ENCODE data around the gene LRG1. TPM values are rescaled to one million over a fixed set of nuclear protein-coding genes. Genes with fewer than 3 reads are reported as not detected.
A peak's percentile ranks its signal among the peaks of the same experiment; 100 is the strongest.

Gene LRG1
- total RNA-seq, 1 experiment from 2014 or later: 0.08 TPM

DNA sequence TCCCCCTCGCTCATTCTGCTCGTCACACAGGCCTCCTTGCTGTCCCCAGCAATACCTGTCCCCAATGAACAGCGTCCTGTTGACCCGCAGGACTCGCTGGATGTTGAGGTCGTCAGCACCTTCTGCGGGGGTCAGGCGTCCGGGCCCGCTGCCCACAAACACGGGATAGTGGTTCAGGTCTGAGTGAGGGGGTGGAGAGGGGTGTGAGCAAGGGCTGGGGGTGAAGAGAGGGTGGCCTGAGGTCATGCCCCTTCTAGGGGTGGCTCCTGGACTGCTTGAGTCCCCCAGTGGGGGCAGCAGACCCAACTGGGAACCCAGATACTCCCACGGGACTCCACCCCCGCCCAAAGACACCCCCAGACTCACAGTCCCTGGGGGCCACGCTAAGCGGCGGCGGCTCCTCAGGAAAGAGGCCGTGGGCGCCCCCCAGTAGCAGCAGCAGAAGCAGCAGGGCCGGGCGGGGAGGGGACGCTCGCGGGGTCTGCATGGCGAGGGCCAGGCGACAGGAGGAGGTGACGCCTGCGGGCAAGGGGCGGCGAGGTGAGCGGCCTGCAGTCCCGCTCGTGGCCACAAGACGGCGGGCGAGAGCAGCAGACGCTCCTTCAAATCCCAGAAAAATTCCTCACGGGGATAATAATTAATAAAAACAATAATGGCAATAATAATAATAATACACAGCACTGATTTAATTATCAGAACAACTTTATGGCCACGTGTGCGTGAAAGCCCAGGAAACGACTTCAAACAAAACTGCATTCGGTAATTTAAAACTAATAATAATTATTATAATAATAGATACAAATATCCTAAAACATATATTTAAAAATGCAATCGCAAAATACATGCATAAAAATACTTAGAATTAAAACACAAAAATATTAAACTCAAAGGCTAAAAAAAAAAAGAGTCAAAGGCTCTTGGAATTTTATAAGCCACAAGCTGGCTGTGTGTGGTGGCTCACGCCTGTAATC is 18.4 kb upstream of the LRG1 start:
- no peak for ATAC-seq
- in situ Hi-C loops (cut with HindIII; ENCODE audit: low pct_unique_long_range_greater_than_20kb, low sequenced_read_pairs) (no loop called here), intact Hi-C loops (cut with micrococcal nuclease; ENCODE audit: unreplicated experiment) (no loop called here)
- no peaks in the 10 kb centered on the region; the same call in 1 of the 2 replicates for H3K4me1 ChIP-seq (ENCODE audit: control insufficient read depth, insufficient read depth, low read length)
- no peak overlapping the region for H3K27ac ChIP-seq (ENCODE audit: low read length)
- no peaks in the 10 kb centered on the region for H3K27me3 ChIP-seq (ENCODE audit: control insufficient read depth, insufficient read depth, low read length)
- ChIA-PET POLR2A (no interaction called here), CTCF (interaction anchor here (0.7 kb wide), 1 partner anchor 62 kb away, joined by 5 read pairs; no protein-coding TSS in a partner anchor)
- H3K36me3 ChIP-seq (ENCODE audit: control insufficient read depth, insufficient read depth, low read length): no peaks in the 10 kb centered on the region
- no TSS peak for BruUV-seq (replicated peaks)
- DNase-seq (ENCODE audit: low read depth, low spot score): no peak
- no peak for TF ChIP-seq POLR2AphosphoS5 (IDR thresholded peaks at IDR 0.05; ENCODE audit: low read depth, low read length)
- TF ChIP-seq REST (IDR thresholded peaks at IDR 0.05; ENCODE audit: insufficient read depth in 1 of 2, low read depth in 2 of 2, low read length in 1 of 2): no peak
- TF ChIP-seq CTCF (IDR thresholded peaks at IDR 0.05): peak; percentile 96
- no peak for TF ChIP-seq SIN3A (IDR thresholded peaks at IDR 0.05; ENCODE audit: borderline replicate concordance, insufficient read depth, low read depth, low read length)
- H3K9me3 ChIP-seq (ENCODE audit: control insufficient read depth, insufficient read depth, low read depth, low read length): no peaks in the 10 kb centered on the region
- H3K4me3 ChIP-seq (ENCODE audit: low read depth in 2 of 2, low read length in 2 of 2): no peak overlapping the region

DNA sequence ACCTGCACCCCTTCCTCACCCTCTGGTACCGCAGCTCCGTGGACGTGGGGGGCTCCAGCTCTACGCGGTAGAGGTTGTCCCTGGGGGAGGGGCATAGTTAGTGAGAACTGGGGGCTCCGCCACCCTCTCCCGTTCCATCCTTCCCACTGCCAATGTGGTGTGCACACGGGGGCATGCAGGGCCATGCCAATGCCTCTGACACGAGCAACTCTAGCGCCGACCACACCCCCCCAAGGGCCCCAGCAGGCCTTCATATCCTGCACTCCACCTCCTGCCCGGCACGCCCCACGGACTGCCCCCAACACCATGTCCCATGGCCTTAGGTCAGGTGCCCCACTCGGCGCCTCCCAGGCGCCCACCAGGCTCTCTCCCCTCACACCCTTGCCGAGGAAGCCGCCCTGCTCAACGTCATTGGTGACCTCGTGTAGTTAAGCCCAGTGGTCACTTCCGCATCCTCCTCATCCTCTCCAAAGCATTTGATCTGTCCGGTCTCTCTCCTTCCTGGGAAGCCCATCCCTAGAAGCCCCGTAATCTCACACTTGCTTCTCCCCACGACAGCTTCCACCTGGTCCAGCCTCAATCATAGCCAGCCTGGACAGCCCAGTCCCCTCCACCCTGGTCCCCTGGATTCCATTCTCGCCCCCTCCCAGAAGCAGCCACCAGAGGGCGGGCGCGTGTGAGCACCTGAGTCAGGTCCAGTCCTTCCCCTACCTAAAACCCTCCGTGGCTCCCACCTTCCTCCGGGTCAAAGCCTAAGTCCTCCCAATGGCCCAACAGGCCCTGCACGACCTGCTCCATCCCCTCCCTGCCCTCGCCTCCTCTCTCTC is 17.5 kb upstream of the LRG1 start:
- ChIA-PET CTCF (interaction anchor here (0.8 to 1.0 kb wide), 2 partner anchors 14 to 32 kb away, joined by 3 read pairs; no protein-coding TSS in a partner anchor), POLR2A (no interaction called here)
- in situ Hi-C loops (cut with HindIII; ENCODE audit: low pct_unique_long_range_greater_than_20kb, low sequenced_read_pairs): no loop called here
- H3K36me3 ChIP-seq (ENCODE audit: control insufficient read depth, insufficient read depth, low read length): no peaks in the 10 kb centered on the region
- no peaks in the 10 kb centered on the region for H3K27me3 ChIP-seq (ENCODE audit: control insufficient read depth, insufficient read depth, low read length)
- intact Hi-C loops (cut with micrococcal nuclease; ENCODE audit: unreplicated experiment): no loop called here
- no peak overlapping the region for H3K27ac ChIP-seq (ENCODE audit: low read length)
- ATAC-seq (peak; percentile 58), DNase-seq (ENCODE audit: low read depth, low spot score) (no peak)
- H3K4me1 ChIP-seq (ENCODE audit: control insufficient read depth, insufficient read depth, low read length): no peaks in the 10 kb centered on the region; the same call in 1 of the 2 replicates
- no peaks in the 10 kb centered on the region for H3K9me3 ChIP-seq (ENCODE audit: control insufficient read depth, insufficient read depth, low read depth, low read length)
- BruUV-seq (replicated peaks): no TSS peak
- no peak for TF ChIP-seq POLR2AphosphoS5 (IDR thresholded peaks at IDR 0.05; ENCODE audit: low read depth, low read length)
- TF ChIP-seq CTCF (IDR thresholded peaks at IDR 0.05): no peak
- no peak for TF ChIP-seq TCF7L2 (IDR thresholded peaks at IDR 0.05; ENCODE audit: low read depth, low read length)
- TF ChIP-seq REST (IDR thresholded peaks at IDR 0.05; ENCODE audit: insufficient read depth in 1 of 2, low read depth in 2 of 2, low read length in 1 of 2): no peak
- TF ChIP-seq SIN3A (IDR thresholded peaks at IDR 0.05; ENCODE audit: borderline replicate concordance, insufficient read depth, low read depth, low read length): no peak
- H3K4me3 ChIP-seq (ENCODE audit: low read depth in 2 of 2, low read length in 2 of 2): no peak overlapping the region
